ENCODE results near the gene GRID2. TPM values are rescaled to one million over a fixed set of nuclear protein-coding genes. Genes with fewer than 3 reads are reported as not detected.

The GRID2 gene
- total RNA-seq, 1 donor from 2014 or later: 11.6 TPM

DNA sequence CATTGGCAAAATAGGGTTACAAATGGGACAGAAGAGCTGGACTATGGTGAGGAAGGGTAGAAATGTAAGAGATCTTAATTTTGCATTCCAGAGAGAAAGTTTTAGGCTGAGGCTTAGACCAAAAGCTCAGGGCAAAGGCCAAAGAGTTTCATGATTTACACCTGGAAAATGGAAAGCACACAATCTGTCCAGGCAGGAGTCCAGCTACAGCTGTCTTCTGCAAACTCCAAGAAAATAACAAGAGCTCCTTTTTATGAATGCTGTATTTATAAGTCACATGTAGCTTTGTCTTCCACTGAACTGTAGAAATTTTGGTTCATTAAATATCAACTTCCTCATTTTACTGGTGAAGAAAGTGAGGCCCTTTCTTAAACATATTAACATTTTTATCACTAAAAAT lies 1236.8 kb downstream of the GRID2 start:
- Mint-ChIP-seq H3K36me3 (ENCODE audit: low read depth, unreplicated experiment) (no peaks in the 10 kb centered on the region), H3K27ac (ENCODE audit: unreplicated experiment) (no peak overlapping the region), H3K9me3 (ENCODE audit: unreplicated experiment) (no peaks in the 10 kb centered on the region), H3K4me3 (ENCODE audit: unreplicated experiment) (no peak overlapping the region), H3K4me1 (ENCODE audit: unreplicated experiment) (no peaks in the 10 kb centered on the region), H3K27me3 (ENCODE audit: unreplicated experiment) (no peaks in the 10 kb centered on the region)
- DNase-seq (ENCODE audit: low spot score): no peak
- TF ChIP-seq, protein P1, sequence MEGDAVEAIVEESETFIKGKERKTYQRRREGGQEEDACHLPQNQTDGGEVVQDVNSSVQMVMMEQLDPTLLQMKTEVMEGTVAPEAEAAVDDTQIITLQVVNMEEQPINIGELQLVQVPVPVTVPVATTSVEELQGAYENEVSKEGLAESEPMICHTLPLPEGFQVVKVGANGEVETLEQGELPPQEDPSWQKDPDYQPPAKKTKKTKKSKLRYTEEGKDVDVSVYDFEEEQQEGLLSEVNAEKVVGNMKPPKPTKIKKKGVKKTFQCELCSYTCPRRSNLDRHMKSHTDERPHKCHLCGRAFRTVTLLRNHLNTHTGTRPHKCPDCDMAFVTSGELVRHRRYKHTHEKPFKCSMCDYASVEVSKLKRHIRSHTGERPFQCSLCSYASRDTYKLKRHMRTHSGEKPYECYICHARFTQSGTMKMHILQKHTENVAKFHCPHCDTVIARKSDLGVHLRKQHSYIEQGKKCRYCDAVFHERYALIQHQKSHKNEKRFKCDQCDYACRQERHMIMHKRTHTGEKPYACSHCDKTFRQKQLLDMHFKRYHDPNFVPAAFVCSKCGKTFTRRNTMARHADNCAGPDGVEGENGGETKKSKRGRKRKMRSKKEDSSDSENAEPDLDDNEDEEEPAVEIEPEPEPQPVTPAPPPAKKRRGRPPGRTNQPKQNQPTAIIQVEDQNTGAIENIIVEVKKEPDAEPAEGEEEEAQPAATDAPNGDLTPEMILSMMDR (IDR thresholded peaks at IDR 0.05; ENCODE audit: unreplicated experiment): no peak

- TF ChIP-seq, protein P1 (IDR thresholded peaks at IDR 0.05; ENCODE audit: unreplicated experiment): no peak
- no peaks in the 10 kb centered on the region for H3K36me3 Mint-ChIP-seq (ENCODE audit: low read depth, unreplicated experiment)
- no peak for DNase-seq (ENCODE audit: low spot score)
- no peaks in the 10 kb centered on the region for H3K4me1 Mint-ChIP-seq (ENCODE audit: unreplicated experiment)
- no peak overlapping the region for H3K4me3 Mint-ChIP-seq (ENCODE audit: unreplicated experiment)
- no peak overlapping the region for H3K27ac Mint-ChIP-seq (ENCODE audit: unreplicated experiment)
- no peaks in the 10 kb centered on the region for H3K27me3 Mint-ChIP-seq (ENCODE audit: unreplicated experiment)
- no peaks in the 10 kb centered on the region for H3K9me3 Mint-ChIP-seq (ENCODE audit: unreplicated experiment)
These were observed 1258.1 kb downstream of the GRID2 start for GRCh38 chr4:93561842-93562241.

- TF ChIP-seq, protein P1 (IDR thresholded peaks at IDR 0.05; ENCODE audit: unreplicated experiment): no peak
- Mint-ChIP-seq H3K27ac (ENCODE audit: unreplicated experiment) (no peak overlapping the region), H3K4me1 (ENCODE audit: unreplicated experiment) (no peaks in the 10 kb centered on the region), H3K4me3 (ENCODE audit: unreplicated experiment) (no peak overlapping the region), H3K27me3 (ENCODE audit: unreplicated experiment) (no peaks in the 10 kb centered on the region), H3K9me3 (ENCODE audit: unreplicated experiment) (no peaks in the 10 kb centered on the region), H3K36me3 (ENCODE audit: low read depth, unreplicated experiment) (no peaks in the 10 kb centered on the region)
- DNase-seq (ENCODE audit: low spot score): no peak
These were observed 1265.0 kb downstream of the GRID2 start for GRCh38 chr4:93568758-93569157.

GRCh38 chr4:93573285-93573684 lies 1269.5 kb downstream of the GRID2 start:
- Mint-ChIP-seq H3K27ac (ENCODE audit: unreplicated experiment) (no peak overlapping the region), H3K9me3 (ENCODE audit: unreplicated experiment) (no peaks in the 10 kb centered on the region), H3K4me3 (ENCODE audit: unreplicated experiment) (no peak overlapping the region), H3K4me1 (ENCODE audit: unreplicated experiment) (no peaks in the 10 kb centered on the region), H3K36me3 (ENCODE audit: low read depth, unreplicated experiment) (no peaks in the 10 kb centered on the region), H3K27me3 (ENCODE audit: unreplicated experiment) (no peaks in the 10 kb centered on the region)
- DNase-seq (ENCODE audit: low spot score): no peak
- TF ChIP-seq, protein P1 (IDR thresholded peaks at IDR 0.05; ENCODE audit: unreplicated experiment): no peak

- Mint-ChIP-seq H3K27me3 (ENCODE audit: unreplicated experiment) (peaks cover 1% of the 10 kb centered on the region), H3K4me3 (ENCODE audit: unreplicated experiment) (no peak overlapping the region), H3K4me1 (ENCODE audit: unreplicated experiment) (no peaks in the 10 kb centered on the region), H3K9me3 (ENCODE audit: unreplicated experiment) (no peaks in the 10 kb centered on the region), H3K36me3 (ENCODE audit: low read depth, unreplicated experiment) (no peaks in the 10 kb centered on the region), H3K27ac (ENCODE audit: unreplicated experiment) (no peak overlapping the region)
- DNase-seq (ENCODE audit: low spot score): no peak
- TF ChIP-seq, protein P1 (IDR thresholded peaks at IDR 0.05; ENCODE audit: unreplicated experiment): no peak
These were observed 1275.2 kb downstream of the GRID2 start for GRCh38 chr4:93578942-93579341.
